ENCODE measurements around the gene COG8.

DNA sequence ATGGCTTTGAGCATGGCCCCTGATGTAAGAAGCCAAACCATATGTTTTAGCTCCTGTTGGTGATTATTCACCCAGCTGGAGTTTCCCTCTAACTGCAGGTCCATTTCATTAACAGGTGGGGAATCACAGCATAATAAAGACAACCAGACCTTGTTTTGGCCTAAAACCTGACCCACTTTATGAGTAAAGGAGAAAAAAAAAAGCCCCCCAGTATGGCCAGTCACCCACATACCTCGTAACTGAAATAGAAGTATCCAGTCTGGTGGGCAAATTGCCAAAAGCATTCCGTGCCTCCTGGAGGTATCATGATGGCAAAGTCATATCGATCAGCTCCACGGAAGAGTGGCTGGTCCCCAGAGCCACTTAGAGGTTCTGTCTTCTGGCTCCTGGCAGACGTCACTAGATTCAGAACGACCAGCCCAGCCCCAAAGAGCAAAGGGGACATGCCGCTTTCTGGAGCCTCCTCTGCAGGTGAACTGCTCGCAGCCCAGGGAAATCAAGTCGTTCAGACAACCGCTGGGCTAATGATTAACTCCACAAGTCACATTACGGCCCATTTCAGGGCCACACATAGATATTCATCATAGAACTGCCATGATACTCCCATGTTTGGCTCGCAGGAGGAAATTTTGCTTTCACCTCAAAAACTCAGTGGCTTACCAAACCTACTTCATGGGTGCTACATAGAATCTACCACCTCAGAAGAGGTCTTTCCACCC is 12.1 kb upstream of the COG8 start, which contains the start of gene TMED6:
- no peak for TF ChIP-seq CTCF (IDR thresholded peaks at IDR 0.05; ENCODE audit: low read depth, low read length, poor library complexity, severe bottlenecking)
- no peak for TF ChIP-seq EZH2phosphoT487 (IDR thresholded peaks at IDR 0.05; ENCODE audit: borderline replicate concordance, low read length)

All from DOHH2 (cell line).